ENCODE results near the gene KLC3.

GRCh38 chr19:45304141-45304926, 36.2 kb upstream of the KLC3 start:
- TF ChIP-seq CTCF (IDR thresholded peaks at IDR 0.05) = no peak
- TF ChIP-seq POLR2A (IDR thresholded peaks at IDR 0.05) = no peak
